CD14-positive monocyte (primary cell): Measurements from ENCODE around the gene PROZ. TPM values are rescaled to one million over a fixed set of nuclear protein-coding genes. Genes with fewer than 3 reads are reported as not detected.
A peak's percentile ranks its signal among the peaks of the same experiment; 100 is the strongest.
"Not testable (repeated sequence)": the region's sequence is repeated elsewhere in the genome, so short reads cannot be mapped to it uniquely, and the experiment has no call there.

Source experiments
- DNase-seq, 3 donors: peaks; one replicate each; pipeline ENCODE4 v3.0.0-alpha.2; 2011 to 2022
- H2AFZ ChIP-seq: 2 replicates; pipeline ENCODE4 v1.6.0; 2012; ENCODE audit warnings: mild to moderate bottlenecking, low read depth, low read length, inconsistent platforms; ENCODE audit not compliant: insufficient read depth, poor library complexity, severe bottlenecking
- H3K27ac ChIP-seq, 2 donors: 1 replicate in 1 of 2; 2 replicates in 1 of 2; pipeline ENCODE4 v1.5.1; 2012 to 2013; ENCODE audit warnings: low read length in 2 of 2, control low read depth in 1 of 2, inconsistent platforms in 1 of 2, low read depth in 1 of 2, mild to moderate bottlenecking in 1 of 2
- H3K27me3 ChIP-seq, 2 donors: one replicate each; pipeline versions ENCODE4 v1.6.0 to v1.6.1; 2011 to 2013; ENCODE audit warnings: low read length in 2 of 2; ENCODE audit not compliant: control insufficient read depth in 2 of 2, insufficient read depth in 2 of 2
- H3K36me3 ChIP-seq, 2 donors: replicated peaks in 1 of 2; 1 replicate in 1 of 2; 2 replicates in 1 of 2; pipeline versions ENCODE4 v1.5.1 to v1.6.1; 2012 to 2013; ENCODE audit warnings: low read length in 2 of 2, control low read depth in 1 of 2, inconsistent platforms in 1 of 2, mild to moderate bottlenecking in 1 of 2; ENCODE audit not compliant: insufficient read depth in 2 of 2, control insufficient read depth in 1 of 2
- H3K4me1 ChIP-seq, 2 donors: 1 replicate in 1 of 2; 2 replicates in 1 of 2; pipeline versions ENCODE4 v1.5.1 to v1.6.1; 2012 to 2013; ENCODE audit warnings: low read length in 2 of 2, control low read depth in 1 of 2, inconsistent platforms in 1 of 2, mild to moderate bottlenecking in 1 of 2, moderate library complexity in 1 of 2; ENCODE audit not compliant: insufficient read depth in 2 of 2, control insufficient read depth in 1 of 2
- H3K4me2 ChIP-seq: replicated peaks from 2 replicates; pipeline ENCODE3; 2012; ENCODE audit warnings: low read length, moderate library complexity, mild to moderate bottlenecking; ENCODE audit not compliant: poor library complexity, severe bottlenecking; ENCODE audit errors: extremely low read depth
- H3K4me3 ChIP-seq, 3 experiments: fragments of 200-600 bp in 1 of 3; sonication (generic) in 1 of 3; replicated peaks in 1 of 3; 1 replicate in 2 of 3; 2 replicates in 1 of 3; pipeline ENCODE4 v1.5.1; 2011 to 2013; ENCODE audit warnings: low read length in 3 of 3, mild to moderate bottlenecking in 3 of 3, control low read depth in 2 of 3, low read depth in 2 of 3, inconsistent platforms in 1 of 3, moderate library complexity in 1 of 3
- H3K79me2 ChIP-seq: 2 replicates; pipeline ENCODE4 v1.6.0; 2012; ENCODE audit warnings: mild to moderate bottlenecking, control low read depth, inconsistent platforms, low read length, moderate library complexity; ENCODE audit not compliant: insufficient read depth
- H3K9ac ChIP-seq: 2 replicates; pipeline ENCODE4 v1.6.0; 2017; ENCODE audit warnings: low read length, mild to moderate bottlenecking; ENCODE audit not compliant: insufficient read depth, poor library complexity, severe bottlenecking
- H3K9me3 ChIP-seq, 2 donors: replicated peaks in 1 of 2; 1 replicate in 1 of 2; 2 replicates in 1 of 2; pipeline versions ENCODE4 v1.5.1 to v1.6.1; 2012 to 2013; ENCODE audit warnings: low read length in 2 of 2, control low read depth in 1 of 2; ENCODE audit not compliant: control insufficient read depth in 1 of 2, insufficient read depth in 1 of 2
- H4K20me1 ChIP-seq: 2 replicates; pipeline ENCODE4 v1.6.0; 2012; ENCODE audit warnings: mild to moderate bottlenecking, low read length, control low read depth, moderate library complexity; ENCODE audit not compliant: insufficient read depth
- H3K27ac Mint-ChIP-seq, 7 donors: one replicate each; pipeline ENCODE4 v1.8.0; 2020; ENCODE audit warnings: mild to moderate bottlenecking in 7 of 7, mixed read lengths in 7 of 7, moderate library complexity in 6 of 7, inconsistent platforms in 2 of 7
- H3K27me3 Mint-ChIP-seq, 3 donors: one replicate each; pipeline ENCODE4 v1.8.0; 2021 to 2022; ENCODE audit warnings: low read depth in 3 of 3, mild to moderate bottlenecking in 3 of 3, mixed read lengths in 3 of 3, moderate library complexity in 3 of 3, inconsistent platforms in 1 of 3
- H3K36me3 Mint-ChIP-seq, 2 donors: one replicate each; pipeline ENCODE4 v1.8.0; 2020; ENCODE audit warnings: mixed read lengths in 2 of 2, inconsistent platforms in 1 of 2, mild to moderate bottlenecking in 1 of 2
- H3K4me1 Mint-ChIP-seq: one replicate; pipeline ENCODE4 v1.8.0; 2020; ENCODE audit warnings: mild to moderate bottlenecking, mixed read lengths
- H3K4me3 Mint-ChIP-seq, 2 donors: one replicate each; pipeline ENCODE4 v1.8.0; 2020; ENCODE audit warnings: mild to moderate bottlenecking in 2 of 2, mixed read lengths in 2 of 2, moderate library complexity in 1 of 2
- H3K9me3 Mint-ChIP-seq, 7 donors: one replicate each; pipeline ENCODE4 v1.8.0; 2020 to 2022; ENCODE audit warnings: mixed read lengths in 7 of 7, mild to moderate bottlenecking in 6 of 7, moderate library complexity in 6 of 7, inconsistent platforms in 2 of 7
- WGBS: methylation state at CpG from one replicate; pipeline ENCODE4 v1.1.5; 2013; ENCODE audit warnings: missing lambda C conversion rate; ENCODE audit not compliant: insufficient coverage; 5-methylcytosine and 5-hydroxymethylcytosine counted together
- intact Hi-C, 2 donors: fragments of 100-400 bp; cut with micrococcal nuclease; formaldehyde crosslinking; loops; one replicate each; pipeline versions ENCODE4 v1.15.0 to v1.15.1; 2023
- polyA plus RNA-seq, 3 donors: library from polyadenylated mRNA; depleted of rRNA in 1 of 3; unstranded in 2 of 3; stranded (reverse) in 1 of 3; fragments of 300-500 nt in 2 of 3; fragments of >200 nt in 1 of 3; fragmentation: Illumina TruSeq in 2 of 3; gene quantifications; 1 replicate in 2 of 3; 2 replicates in 1 of 3; pipeline ENCODE4 v1.2.3, GENCODE V29; 2012 to 2021
- TF ChIP-seq, protein P1 (sequence below): fragments of 200-600 bp; IDR thresholded peaks from one replicate; pipeline ENCODE4 v1.8.0; 2022; ENCODE audit warnings: antibody characterized with exemption, mild to moderate bottlenecking

Gene PROZ
- polyA plus RNA-seq, 3 donors, result not detected

- no peak overlapping the region for H3K4me3 ChIP-seq
- no peak overlapping the region for H3K27ac ChIP-seq
- no peaks in the 10 kb centered on the region for H3K36me3 ChIP-seq
- 10% methylated on average over 44 of the region's 49 CpGs for WGBS
- peaks cover 7 to 26% (median 20%) of the 10 kb centered on the region in 3 donors for H3K27me3 Mint-ChIP-seq
- no peak overlapping the region for H2AFZ ChIP-seq
- H4K20me1 ChIP-seq, result no peaks in the 10 kb centered on the region
- H3K4me1 ChIP-seq, result no peaks in the 10 kb centered on the region
- no peaks in the 10 kb centered on the region for H3K36me3 Mint-ChIP-seq
- peaks cover 10 to 28% of the 10 kb centered on the region in 2 donors for H3K27me3 ChIP-seq
- H3K4me1 Mint-ChIP-seq, result no peaks in the 10 kb centered on the region
- H3K9me3 ChIP-seq, result peaks cover 13 to 17% of the 10 kb centered on the region in 2 donors
- no peak overlapping the region for H3K9ac ChIP-seq
- peak overlapping the region; percentile 26 for H3K4me2 ChIP-seq
- intact Hi-C loops, result no loop called here
- peak overlapping the region in 1 of 2 donors; percentile 59 for H3K4me3 Mint-ChIP-seq
- peaks cover 0 to 15% (median 12%) of the 10 kb centered on the region in 7 donors for H3K9me3 Mint-ChIP-seq
- TF ChIP-seq, protein P1, sequence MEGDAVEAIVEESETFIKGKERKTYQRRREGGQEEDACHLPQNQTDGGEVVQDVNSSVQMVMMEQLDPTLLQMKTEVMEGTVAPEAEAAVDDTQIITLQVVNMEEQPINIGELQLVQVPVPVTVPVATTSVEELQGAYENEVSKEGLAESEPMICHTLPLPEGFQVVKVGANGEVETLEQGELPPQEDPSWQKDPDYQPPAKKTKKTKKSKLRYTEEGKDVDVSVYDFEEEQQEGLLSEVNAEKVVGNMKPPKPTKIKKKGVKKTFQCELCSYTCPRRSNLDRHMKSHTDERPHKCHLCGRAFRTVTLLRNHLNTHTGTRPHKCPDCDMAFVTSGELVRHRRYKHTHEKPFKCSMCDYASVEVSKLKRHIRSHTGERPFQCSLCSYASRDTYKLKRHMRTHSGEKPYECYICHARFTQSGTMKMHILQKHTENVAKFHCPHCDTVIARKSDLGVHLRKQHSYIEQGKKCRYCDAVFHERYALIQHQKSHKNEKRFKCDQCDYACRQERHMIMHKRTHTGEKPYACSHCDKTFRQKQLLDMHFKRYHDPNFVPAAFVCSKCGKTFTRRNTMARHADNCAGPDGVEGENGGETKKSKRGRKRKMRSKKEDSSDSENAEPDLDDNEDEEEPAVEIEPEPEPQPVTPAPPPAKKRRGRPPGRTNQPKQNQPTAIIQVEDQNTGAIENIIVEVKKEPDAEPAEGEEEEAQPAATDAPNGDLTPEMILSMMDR, result no peak
- H3K79me2 ChIP-seq, result no peaks in the 10 kb centered on the region
- no peak overlapping the region for H3K27ac Mint-ChIP-seq
- no peak for DNase-seq
Observed at GRCh38 chr13:113110852-113111315, 47.6 kb upstream of the PROZ start.

DNA sequence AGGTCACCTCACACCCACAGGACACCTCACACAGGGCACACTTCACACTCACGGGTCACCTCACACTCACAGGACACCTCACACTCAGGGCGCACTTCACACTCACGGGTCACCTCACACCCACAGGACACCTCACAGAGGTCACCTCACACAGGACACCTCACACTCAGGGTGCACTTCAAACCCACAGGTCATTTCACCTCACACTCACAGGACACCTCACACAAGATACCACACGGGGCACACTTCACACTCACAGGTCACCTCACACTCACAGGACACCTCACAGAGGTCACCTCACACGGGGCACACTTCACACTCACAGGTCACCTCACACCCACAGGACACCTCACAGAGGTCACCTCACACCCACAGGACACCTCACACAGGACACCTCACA is 46.6 kb upstream of the PROZ start:
- intact Hi-C loops, H3K4me1 Mint-ChIP-seq, H3K27ac ChIP-seq, H3K9ac ChIP-seq, H3K4me3 Mint-ChIP-seq, H3K36me3 ChIP-seq, H3K4me3 ChIP-seq, H2AFZ ChIP-seq, H3K79me2 ChIP-seq, DNase-seq, H4K20me1 ChIP-seq, H3K4me1 ChIP-seq, H3K4me2 ChIP-seq, H3K36me3 Mint-ChIP-seq, H3K27ac Mint-ChIP-seq: not testable (repeated sequence)
- H3K9me3 Mint-ChIP-seq, result peaks cover 0 to 13% (median 12%) of the 10 kb centered on the region in 7 donors
- peaks cover 7 to 26% (median 20%) of the 10 kb centered on the region in 3 donors for H3K27me3 Mint-ChIP-seq
- Histone ChIP-seq H3K27me3 (peaks cover 10 to 28% of the 10 kb centered on the region in 2 donors), H3K9me3 (peaks cover 13 to 15% of the 10 kb centered on the region in 2 donors)
- WGBS, result 92% methylated on average over 4 of the region's 5 CpGs

- H3K36me3 ChIP-seq, H3K4me3 Mint-ChIP-seq, intact Hi-C loops, H3K9ac ChIP-seq, H3K36me3 Mint-ChIP-seq, H4K20me1 ChIP-seq, H3K27ac Mint-ChIP-seq, H3K4me3 ChIP-seq, H3K4me1 ChIP-seq, H3K79me2 ChIP-seq, H3K4me2 ChIP-seq, H3K27ac ChIP-seq, DNase-seq, H3K4me1 Mint-ChIP-seq, H2AFZ ChIP-seq: not testable (repeated sequence)
- H3K9me3 Mint-ChIP-seq, result peaks cover 0 to 12% (median 11%) of the 10 kb centered on the region in 7 donors
- peaks cover 7 to 26% (median 20%) of the 10 kb centered on the region in 3 donors for H3K27me3 Mint-ChIP-seq
- WGBS, result 86% methylated on average over 1 of the region's 1 CpG
- H3K9me3 ChIP-seq, result peaks cover 12 to 13% of the 10 kb centered on the region in 2 donors
- H3K27me3 ChIP-seq, result peaks cover 10 to 28% of the 10 kb centered on the region in 2 donors
Observed at GRCh38 chr13:113112475-113112874, 46.0 kb upstream of the PROZ start.
